OCI-LY3 (cell line): ENCODE measurements around the gene IQCN.

Source experiments
- H2AFZ ChIP-seq: fragments of 200-600, 300-600 bp; shearing (Covaris generic); 2 replicates; pipeline ENCODE4 v1.6.0; 2014; ENCODE audit warnings: antibody characterized with exemption, low read depth, low read length
- H3K27ac ChIP-seq: fragments of 200-600, 300-600 bp; sonication (generic); 2 replicates; pipeline ENCODE4 v1.5.1; 2014; ENCODE audit warnings: mild to moderate bottlenecking, low read length, moderate library complexity, mixed read lengths
- H3K27me3 ChIP-seq: fragments of 200-600, 300-600 bp; sonication (generic); 2 replicates; pipeline ENCODE4 v1.6.1; 2014; ENCODE audit warnings: low read depth, low read length, mixed read lengths
- H3K36me3 ChIP-seq: fragments of 200-600, 300-600 bp; sonication (generic); replicated peaks from 2 replicates; pipeline ENCODE3; 2014; ENCODE audit warnings: low read depth, low read length, mixed read lengths
- H3K4me1 ChIP-seq: fragments of 300-600, 200-600 bp; sonication (generic); 2 replicates; pipeline ENCODE4 v1.6.1; 2014; ENCODE audit warnings: low read length, mixed read lengths
- H3K4me2 ChIP-seq: fragments of 200-600, 300-600 bp; sonication (generic); 2 replicates; pipeline ENCODE4 v1.6.1; 2014; ENCODE audit warnings: low read length, mixed read lengths
- H3K4me3 ChIP-seq: fragments of 300-600, 200-600 bp; sonication (generic); 2 replicates; pipeline ENCODE4 v1.5.1; 2014; ENCODE audit warnings: antibody characterized with exemption, mild to moderate bottlenecking, low read length, moderate library complexity
- H3K79me2 ChIP-seq: fragments of 300-600, 200-600 bp; shearing (Covaris generic); 2 replicates; pipeline ENCODE4 v1.6.1; 2014; ENCODE audit warnings: mild to moderate bottlenecking, low read length, mixed read lengths
- H3K9ac ChIP-seq: fragments of 300-600, 200-600 bp; shearing (Covaris generic); 2 replicates; pipeline ENCODE4 v1.6.0; 2014; ENCODE audit warnings: mild to moderate bottlenecking, low read length, moderate library complexity
- H3K9me3 ChIP-seq: fragments of 200-600, 300-600 bp; shearing (Covaris generic); 2 replicates; pipeline ENCODE4 v1.6.1; 2014; ENCODE audit warnings: low read length, mixed read lengths; ENCODE audit not compliant: insufficient read depth
- H4K20me1 ChIP-seq: fragments of 200-600, 300-600 bp; sonication (generic); 2 replicates; pipeline ENCODE4 v1.6.1; 2016; ENCODE audit warnings: low read length, mixed read lengths; ENCODE audit not compliant: insufficient read depth
- CTCF ChIP-seq: fragments of 200-600, 300-600 bp; sonication (generic); IDR thresholded peaks from 2 replicates; pipeline ENCODE4 v1.5.1; 2014; ENCODE audit warnings: antibody characterized with exemption, low read length, low read depth
- EZH2phosphoT487 ChIP-seq: fragments of 200-600 bp; shearing (Covaris generic); IDR thresholded peaks from 2 replicates; pipeline ENCODE4 v1.6.1; 2018; ENCODE audit warnings: antibody characterized with exemption, mixed run types, low read depth

Gene IQCN

GRCh38 chr19:18254546-18255503, 19.4 kb downstream of the IQCN start:
- H2AFZ ChIP-seq = peak overlapping the region; percentile 89
- no peak overlapping the region for H3K27ac ChIP-seq
- peaks cover 28% of the 10 kb centered on the region for H3K4me1 ChIP-seq
- no peaks in the 10 kb centered on the region for H3K36me3 ChIP-seq
- no peaks in the 10 kb centered on the region for H4K20me1 ChIP-seq
- no peaks in the 10 kb centered on the region for H3K79me2 ChIP-seq
- peak overlapping the region; percentile 19; the same call in 1 of the 2 replicates for H3K4me3 ChIP-seq
- no peaks in the 10 kb centered on the region for H3K9me3 ChIP-seq
- no peak for TF ChIP-seq EZH2phosphoT487
- peak; percentile 16 for TF ChIP-seq CTCF
- peaks cover 6% of the 10 kb centered on the region; the same call in 1 of the 2 replicates for H3K27me3 ChIP-seq
- H3K9ac ChIP-seq = no peak overlapping the region
- H3K4me2 ChIP-seq = peak overlapping the region; percentile 40

- Histone ChIP-seq H3K4me3 (no peak overlapping the region), H3K36me3 (no peaks in the 10 kb centered on the region), H3K9ac (peak overlapping the region; percentile 15; the same call in 1 of the 2 replicates), H3K9me3 (no peaks in the 10 kb centered on the region), H2AFZ (peak overlapping the region; percentile 89), H3K79me2 (no peaks in the 10 kb centered on the region), H3K27ac (0 out of 2 replicates have a peak overlapping the region, but pooled peaks have one; percentile 1), H3K4me2 (peak overlapping the region; percentile 51), H4K20me1 (no peaks in the 10 kb centered on the region), H3K27me3 (peaks cover 8% of the 10 kb centered on the region; the same call in 1 of the 2 replicates), H3K4me1 (peaks cover 28% of the 10 kb centered on the region)
- TF ChIP-seq EZH2phosphoT487 (no peak), CTCF (no peak)
These were observed 20.5 kb downstream of the IQCN start for GRCh38 chr19:18253716-18254115.

DNA sequence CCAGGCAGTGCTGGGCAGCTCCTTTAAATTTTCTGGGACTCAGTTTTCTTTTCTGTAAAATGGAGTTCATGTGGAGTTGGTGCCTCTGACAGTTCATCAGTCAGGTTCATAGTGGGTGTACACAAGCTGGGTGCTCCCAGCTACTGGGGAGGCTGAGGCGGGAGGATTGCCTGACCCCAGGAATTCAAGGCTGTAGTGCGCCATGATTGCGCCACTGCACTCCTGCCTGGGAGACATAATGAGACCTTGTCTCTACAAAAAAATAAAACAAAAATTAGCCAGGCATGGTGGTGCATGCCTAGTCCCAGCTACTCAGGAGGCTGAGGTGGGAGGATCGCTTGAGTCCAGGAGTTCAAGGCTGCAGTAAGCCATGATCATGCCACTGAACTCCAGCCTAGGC, 21.1 kb downstream of the IQCN start:
- H4K20me1 ChIP-seq = no peaks in the 10 kb centered on the region
- no peak overlapping the region for H2AFZ ChIP-seq
- H3K4me2 ChIP-seq = no peak overlapping the region
- no peak overlapping the region for H3K27ac ChIP-seq
- no peaks in the 10 kb centered on the region for H3K79me2 ChIP-seq
- no peak overlapping the region for H3K4me3 ChIP-seq
- peaks cover 8% of the 10 kb centered on the region; the same call in 1 of the 2 replicates for H3K27me3 ChIP-seq
- TF ChIP-seq CTCF (no peak), EZH2phosphoT487 (no peak)
- H3K9me3 ChIP-seq = no peaks in the 10 kb centered on the region
- H3K9ac ChIP-seq = no peak overlapping the region
- H3K4me1 ChIP-seq = peaks cover 28% of the 10 kb centered on the region
- H3K36me3 ChIP-seq = no peaks in the 10 kb centered on the region

DNA sequence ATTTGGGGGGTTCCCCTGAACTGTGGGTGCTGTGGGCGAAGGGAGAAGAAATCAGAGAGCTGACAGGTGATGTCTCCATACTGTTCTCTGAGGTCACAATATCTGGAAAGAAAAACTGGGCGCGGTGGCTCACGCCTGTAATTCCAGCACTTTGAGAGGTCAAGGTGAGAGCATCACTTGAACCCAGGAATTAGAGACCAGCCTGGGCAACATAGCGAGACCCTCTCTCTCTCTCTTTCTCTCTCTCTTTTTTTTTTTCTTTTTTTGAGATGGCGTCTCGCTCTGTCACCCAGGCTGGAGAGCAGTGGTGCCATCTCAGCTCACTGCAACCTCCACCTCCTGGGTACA, 21.9 kb downstream of the IQCN start:
- H3K4me2 ChIP-seq = peak overlapping the region; percentile 36; the same call in 1 of the 2 replicates
- H3K36me3 ChIP-seq = no peaks in the 10 kb centered on the region
- H3K27me3 ChIP-seq = peaks cover 8% of the 10 kb centered on the region; the same call in 1 of the 2 replicates
- TF ChIP-seq EZH2phosphoT487 (no peak), CTCF (no peak)
- H3K9me3 ChIP-seq = no peaks in the 10 kb centered on the region
- H4K20me1 ChIP-seq = no peaks in the 10 kb centered on the region
- no peak overlapping the region for H3K27ac ChIP-seq
- H3K4me3 ChIP-seq = no peak overlapping the region
- H3K79me2 ChIP-seq = no peaks in the 10 kb centered on the region
- H2AFZ ChIP-seq = no peak overlapping the region
- peaks cover 28% of the 10 kb centered on the region for H3K4me1 ChIP-seq
- no peak overlapping the region for H3K9ac ChIP-seq
